HepG2 (cell line): ENCODE results near the gene HSPA1A. TPM values are rescaled to one million over a fixed set of nuclear protein-coding genes. Genes with fewer than 3 reads are reported as not detected.

Experiments used
- DR1 ChIP-seq: sonication (generic); formaldehyde crosslinking; IDR thresholded peaks from 2 replicates; pipeline ENCODE4 v1.8.0; 2021; ENCODE audit warnings: mild to moderate bottlenecking, missing genetic modification reagents, inconsistent platforms
- FUBP1 ChIP-seq: sonication (generic); formaldehyde crosslinking; IDR thresholded peaks from 2 replicates; pipeline ENCODE4 v1.5.1; 2020; ENCODE audit warnings: missing genetic modification reagents, mild to moderate bottlenecking, borderline replicate concordance
- HNF4A ChIP-seq: sonication (generic); formaldehyde crosslinking; IDR thresholded peaks from 2 replicates; pipeline ENCODE4 v1.4.0; 2020; ENCODE audit warnings: missing genetic modification reagents
- KIAA2018 ChIP-seq: sonication (generic); formaldehyde crosslinking; IDR thresholded peaks from 2 replicates; pipeline ENCODE4 v1.5.0; 2020; ENCODE audit warnings: mild to moderate bottlenecking, missing genetic modification reagents, borderline replicate concordance
- KLF6 ChIP-seq: IDR thresholded peaks from 2 replicates; pipeline ENCODE4 v1.8.0; 2016; ENCODE audit warnings: missing biosample characterization, missing genetic modification reagents
- NFAT5 ChIP-seq: sonication (generic); formaldehyde crosslinking; IDR thresholded peaks from 2 replicates; pipeline ENCODE4 v1.4.0; 2020; ENCODE audit warnings: missing genetic modification reagents
- PLSCR1 ChIP-seq: sonication (generic); formaldehyde crosslinking; IDR thresholded peaks from 2 replicates; pipeline ENCODE4 v1.5.0; 2020; ENCODE audit warnings: missing genetic modification reagents, mild to moderate bottlenecking, borderline replicate concordance
- SCMH1 ChIP-seq: sonication (generic); formaldehyde crosslinking; IDR thresholded peaks from 2 replicates; pipeline ENCODE4 v1.9.0; 2021; ENCODE audit warnings: missing genetic modification reagents, mild to moderate bottlenecking, borderline replicate concordance
- THRA ChIP-seq: sonication (generic); formaldehyde crosslinking; IDR thresholded peaks from 2 replicates; pipeline ENCODE4 v1.4.0; 2020; ENCODE audit warnings: missing genetic modification reagents, borderline replicate concordance
- ZNF550 ChIP-seq: sonication (generic); formaldehyde crosslinking; IDR thresholded peaks from 2 replicates; pipeline ENCODE4 v1.4.0; 2020; ENCODE audit warnings: mild to moderate bottlenecking, missing genetic modification reagents, borderline replicate concordance
- polyA plus RNA-seq, 8 experiments: library from polyadenylated mRNA; depleted of rRNA in 3 of 8; stranded (reverse) in 7 of 8; unstranded in 1 of 8; fragments of >200 nt; fragmentation: Illumina TruSeq in 4 of 8; extraction: Trizol in 4 of 8; gene quantifications; 2 replicates each; pipeline versions ENCODE4 v1.2.1 to v1.2.3, GENCODE V29; 2011 to 2016; ENCODE audit warnings: low read depth in 4 of 8, missing spikeins in 1 of 8, mixed read lengths in 1 of 8; ENCODE audit not compliant: insufficient read depth in 1 of 8
- total RNA-seq, 5 experiments: library from RNA; depleted of rRNA; stranded (reverse); fragments of >200 nt; fragmentation: Illumina TruSeq; extraction: Trizol; gene quantifications; 2 replicates each; pipeline ENCODE4 v1.2.3, GENCODE V29; 2016; ENCODE audit warnings: low read depth in 1 of 5

HSPA1A gene
- total and polyA plus RNA-seq, 2 of the 13 experiments (the other 11 are each of a cell fraction or from before 2014, with no cell fraction given) = 44.5 to 85.0 TPM

- TF ChIP-seq THRA (no peak), HNF4A (CRISPR knock-in tag) (no peak; the same call in 1 of the 2 replicates), ZNF550 (no peak), KLF6 (CRISPR knock-in tag) (no peak), DR1 (CRISPR knock-in tag) (peak; percentile 58), KIAA2018 (CRISPR knock-in tag) (no peak), FUBP1 (no peak), PLSCR1 (no peak), NFAT5 (CRISPR knock-in tag) (no peak), SCMH1 (no peak)
These were observed 38.2 kb upstream of the HSPA1A start, which contains the start of gene VWA7 (continued) for GRCh38 chr6:31776989-31777666.
